Right lobe of liver (tissue), 4 donors: ENCODE data around the gene APOBEC3B.
"Not testable (repeated sequence)": the region's sequence is repeated elsewhere in the genome, so short reads cannot be mapped to it uniquely, and the experiment has no call there.

Experiments used
- POLR2A ChIP-seq: fragments of 450-650 bp; IDR thresholded peaks from one replicate; pipeline ENCODE4 v1.6.1; 2017; ENCODE audit warnings: antibody characterized with exemption, mild to moderate bottlenecking
- TF ChIP-seq, protein P1 (sequence below), 4 donors: fragments of 200-600 bp in 3 of 4; fragments of 450-650 bp in 1 of 4; IDR thresholded peaks; one replicate each; pipeline versions ENCODE4 v1.5.1 to v1.8.0; 2016 to 2022; ENCODE audit warnings: antibody characterized with exemption in 4 of 4, mild to moderate bottlenecking in 2 of 4
- donor health status: DM: no; HTN: no; CAD: no.
- donor health status: DM: no; HTN: no; CAD: no.
- donor health status: DM: no; HTN: yes; CAD: no.

DNA sequence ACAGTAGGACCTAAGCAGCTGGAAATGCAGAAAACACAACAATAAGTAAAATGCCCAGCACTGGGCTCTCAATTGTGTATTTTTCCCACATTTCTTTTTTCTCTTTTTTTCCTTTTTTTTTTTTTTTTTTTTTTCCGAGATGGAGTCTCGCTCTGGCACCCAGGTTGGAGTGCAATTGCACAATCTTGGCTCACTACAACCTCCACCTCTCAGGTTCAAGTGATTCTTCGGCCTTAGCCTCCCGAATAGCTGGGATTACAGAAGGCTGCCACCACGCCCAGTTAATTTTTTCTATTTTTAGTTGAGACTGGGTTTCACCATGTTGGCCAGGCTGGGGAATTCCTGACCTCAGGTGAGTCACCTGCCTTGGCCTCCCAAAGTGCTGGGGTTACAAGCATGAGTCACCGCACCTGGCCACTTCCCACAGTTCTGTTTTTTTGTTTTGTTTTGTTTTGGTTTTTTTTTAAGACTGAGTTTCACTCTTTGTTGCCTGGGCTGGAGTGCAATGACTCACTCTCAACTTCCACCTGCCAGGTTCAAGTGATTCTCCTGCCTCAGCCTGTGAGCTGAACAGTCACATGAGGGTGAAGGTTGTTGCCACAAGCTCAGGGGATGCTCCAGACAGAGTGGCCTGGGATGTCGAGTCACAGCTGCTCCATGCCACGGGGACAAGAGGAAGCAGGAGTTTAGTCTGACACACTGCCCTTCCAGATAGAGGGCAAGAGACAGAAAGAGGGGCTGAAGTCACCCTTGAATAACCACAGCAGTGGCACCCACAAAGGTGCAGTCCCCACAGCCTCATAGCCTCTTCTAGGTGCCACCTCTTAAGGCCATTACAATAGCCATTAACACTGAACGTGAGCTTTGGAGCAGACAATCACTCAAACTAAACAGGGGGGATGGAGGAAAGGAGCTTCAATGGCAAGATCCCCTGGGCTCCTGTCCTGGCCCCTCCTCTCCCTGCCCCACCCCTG lies 2.9 kb downstream of the APOBEC3B start:
- TF ChIP-seq, protein P1, sequence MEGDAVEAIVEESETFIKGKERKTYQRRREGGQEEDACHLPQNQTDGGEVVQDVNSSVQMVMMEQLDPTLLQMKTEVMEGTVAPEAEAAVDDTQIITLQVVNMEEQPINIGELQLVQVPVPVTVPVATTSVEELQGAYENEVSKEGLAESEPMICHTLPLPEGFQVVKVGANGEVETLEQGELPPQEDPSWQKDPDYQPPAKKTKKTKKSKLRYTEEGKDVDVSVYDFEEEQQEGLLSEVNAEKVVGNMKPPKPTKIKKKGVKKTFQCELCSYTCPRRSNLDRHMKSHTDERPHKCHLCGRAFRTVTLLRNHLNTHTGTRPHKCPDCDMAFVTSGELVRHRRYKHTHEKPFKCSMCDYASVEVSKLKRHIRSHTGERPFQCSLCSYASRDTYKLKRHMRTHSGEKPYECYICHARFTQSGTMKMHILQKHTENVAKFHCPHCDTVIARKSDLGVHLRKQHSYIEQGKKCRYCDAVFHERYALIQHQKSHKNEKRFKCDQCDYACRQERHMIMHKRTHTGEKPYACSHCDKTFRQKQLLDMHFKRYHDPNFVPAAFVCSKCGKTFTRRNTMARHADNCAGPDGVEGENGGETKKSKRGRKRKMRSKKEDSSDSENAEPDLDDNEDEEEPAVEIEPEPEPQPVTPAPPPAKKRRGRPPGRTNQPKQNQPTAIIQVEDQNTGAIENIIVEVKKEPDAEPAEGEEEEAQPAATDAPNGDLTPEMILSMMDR (IDR thresholded peaks at IDR 0.05) = not testable (repeated sequence)
- TF ChIP-seq POLR2A = not testable (repeated sequence)
